H9 (cell line): ENCODE data around the gene RNF215. TPM values are rescaled to one million over a fixed set of nuclear protein-coding genes. Genes with fewer than 3 reads are reported as not detected.

Experiments used
- DNase-seq: peaks from one replicate; pipeline ENCODE4 v3.0.0-alpha.2; 2017
- H2AFZ ChIP-seq: one replicate; pipeline ENCODE4 v1.6.1; 2013; ENCODE audit warnings: mild to moderate bottlenecking, low read length, control low read depth, moderate library complexity
- H2AK5ac ChIP-seq: 2 replicates; pipeline ENCODE4 v1.6.1; 2013; ENCODE audit warnings: low read length, control low read depth, mixed read lengths; ENCODE audit not compliant: insufficient read length
- H2BK120ac ChIP-seq: one replicate; pipeline ENCODE4 v1.6.1; 2013; ENCODE audit warnings: low read depth, mild to moderate bottlenecking, low read length, control low read depth, inconsistent platforms; ENCODE audit not compliant: poor library complexity, severe bottlenecking
- H2BK12ac ChIP-seq: 2 replicates; pipeline ENCODE4 v1.6.1; 2013; ENCODE audit warnings: low read length, control low read depth, mixed read lengths, low read depth; ENCODE audit not compliant: insufficient read length
- H2BK15ac ChIP-seq: 2 replicates; pipeline ENCODE4 v1.6.1; 2013; ENCODE audit warnings: low read depth, low read length, control low read depth
- H2BK20ac ChIP-seq: one replicate; pipeline ENCODE4 v1.6.1; 2013; ENCODE audit warnings: low read depth, mild to moderate bottlenecking, low read length, control low read depth, inconsistent platforms; ENCODE audit not compliant: poor library complexity, severe bottlenecking
- H2BK5ac ChIP-seq: 2 replicates; pipeline ENCODE4 v1.6.1; 2013; ENCODE audit warnings: low read length, control low read depth, mixed read lengths; ENCODE audit not compliant: insufficient read length
- H3K14ac ChIP-seq: 2 replicates; pipeline ENCODE4 v1.6.1; 2013; ENCODE audit warnings: low read length, control low read depth; ENCODE audit not compliant: insufficient read depth
- H3K18ac ChIP-seq: 2 replicates; pipeline ENCODE4 v1.6.1; 2013; ENCODE audit warnings: low read depth, mild to moderate bottlenecking, mixed read lengths, low read length, control low read depth; ENCODE audit not compliant: insufficient read length
- H3K23ac ChIP-seq: 2 replicates; pipeline ENCODE4 v1.6.1; 2013; ENCODE audit warnings: low read length, control low read depth, mixed read lengths, low read depth; ENCODE audit not compliant: insufficient read length
- H3K23me2 ChIP-seq: 2 replicates; pipeline ENCODE4 v1.6.1; 2013; ENCODE audit warnings: low read depth, mild to moderate bottlenecking, mixed read lengths, low read length, control low read depth; ENCODE audit not compliant: insufficient read length, poor library complexity, severe bottlenecking
- H3K27ac ChIP-seq: 2 replicates; pipeline ENCODE4 v1.5.1; 2013; ENCODE audit warnings: low read length, control low read depth, mixed read lengths, low read depth; ENCODE audit not compliant: insufficient read length
- H3K27me3 ChIP-seq: 2 replicates; pipeline ENCODE4 v1.6.1; 2013; ENCODE audit warnings: low read length, control low read depth, inconsistent platforms; ENCODE audit not compliant: insufficient read depth
- H3K4ac ChIP-seq: 2 replicates; pipeline ENCODE4 v1.6.1; 2013; ENCODE audit warnings: low read depth, mild to moderate bottlenecking, control low read depth, inconsistent platforms, low read length, moderate library complexity
- H3K4me1 ChIP-seq: 2 replicates; pipeline ENCODE4 v1.6.1; 2013; ENCODE audit warnings: low read length, control low read depth, inconsistent platforms; ENCODE audit not compliant: insufficient read depth
- H3K4me2 ChIP-seq: 2 replicates; pipeline ENCODE4 v1.6.1; 2013; ENCODE audit warnings: low read length, control low read depth, mixed read lengths; ENCODE audit not compliant: insufficient read length, insufficient read depth
- H3K56ac ChIP-seq: 2 replicates; pipeline ENCODE4 v1.6.1; 2013; ENCODE audit warnings: low read depth, mild to moderate bottlenecking, mixed read lengths, low read length, control low read depth; ENCODE audit not compliant: insufficient read length
- H3K79me1 ChIP-seq: 2 replicates; pipeline ENCODE4 v1.6.1; 2013; ENCODE audit warnings: low read depth, mild to moderate bottlenecking, moderate library complexity, low read length, control low read depth, inconsistent platforms; ENCODE audit not compliant: insufficient read depth, poor library complexity, severe bottlenecking
- H3K79me2 ChIP-seq: 2 replicates; pipeline ENCODE4 v1.6.1; 2013; ENCODE audit warnings: low read length, control low read depth, inconsistent platforms; ENCODE audit not compliant: insufficient read depth
- H3K9ac ChIP-seq: 2 replicates; pipeline ENCODE4 v1.6.1; 2013; ENCODE audit warnings: low read length, control low read depth, mixed read lengths; ENCODE audit not compliant: insufficient read length; ENCODE audit errors: extremely low read depth
- H3K9me3 ChIP-seq: one replicate; pipeline ENCODE4 v1.6.1; 2013; ENCODE audit warnings: low read depth, low read length, inconsistent platforms; ENCODE audit not compliant: control insufficient read depth
- H3T11ph ChIP-seq: one replicate; pipeline ENCODE4 v1.6.1; 2013; ENCODE audit warnings: mild to moderate bottlenecking, low read length, control low read depth, inconsistent platforms
- H4K20me1 ChIP-seq: one replicate; pipeline ENCODE4 v1.6.1; 2013; ENCODE audit not compliant: control insufficient read depth, insufficient read length, insufficient read depth
- H4K5ac ChIP-seq: 2 replicates; pipeline ENCODE4 v1.6.1; 2013; ENCODE audit warnings: low read depth, mild to moderate bottlenecking, mixed read lengths, low read length, control low read depth; ENCODE audit not compliant: insufficient read length
- H4K8ac ChIP-seq: replicated peaks from 2 replicates; pipeline ENCODE4 v1.6.1; 2013; ENCODE audit warnings: low read length, control low read depth, mixed read lengths, low read depth; ENCODE audit not compliant: insufficient read length
- H4K91ac ChIP-seq: 2 replicates; pipeline ENCODE4 v1.6.1; 2013; ENCODE audit warnings: low read depth, mild to moderate bottlenecking, moderate library complexity, mixed read lengths, low read length, control low read depth; ENCODE audit not compliant: insufficient read length
- H3K27ac Mint-ChIP-seq, 3 experiments: 2 replicates in 2 of 3; 3 replicates in 1 of 3; pipeline ENCODE4 v1.8.0; 2020 to 2021; ENCODE audit warnings: mixed read lengths in 3 of 3, mild to moderate bottlenecking in 1 of 3, moderate library complexity in 1 of 3
- H3K27me3 Mint-ChIP-seq: 2 replicates; pipeline ENCODE4 v1.8.0; 2021; ENCODE audit warnings: low read depth, mild to moderate bottlenecking, moderate library complexity, mixed read lengths
- H3K36me3 Mint-ChIP-seq, 3 experiments: 2 replicates in 2 of 3; 3 replicates in 1 of 3; pipeline ENCODE4 v1.8.0; 2020 to 2021; ENCODE audit warnings: low read depth in 3 of 3, mixed read lengths in 3 of 3; ENCODE audit not compliant: insufficient read depth in 1 of 3
- H3K4me1 Mint-ChIP-seq, 2 experiments: 2 replicates each; pipeline ENCODE4 v1.8.0; 2020; ENCODE audit warnings: mixed read lengths in 2 of 2
- H3K4me3 Mint-ChIP-seq, 2 experiments: 2 replicates in 1 of 2; 3 replicates in 1 of 2; pipeline ENCODE4 v1.8.0; 2020 to 2021; ENCODE audit warnings: mild to moderate bottlenecking in 2 of 2, mixed read lengths in 2 of 2, moderate library complexity in 1 of 2
- H3K9me3 Mint-ChIP-seq, 2 experiments: 2 replicates in 1 of 2; 3 replicates in 1 of 2; pipeline ENCODE4 v1.8.0; 2020; ENCODE audit warnings: mild to moderate bottlenecking in 2 of 2, mixed read lengths in 2 of 2, moderate library complexity in 1 of 2
- WGBS: extraction: QIAGEN DNeasy Blood & Tissue Kit; methylation state at CpG from one replicate; pipeline ENCODE4 v1.1.7; 2013; ENCODE audit warnings: missing lambda C conversion rate, low lambda C conversion rate, mixed read lengths; ENCODE audit not compliant: insufficient read length; ENCODE audit errors: extremely low coverage; 5-methylcytosine and 5-hydroxymethylcytosine counted together
- total RNA-seq: library from RNA; stranded (reverse); gene quantifications from 2 replicates; pipeline ENCODE4 v1.2.1, GENCODE V29; 2021
- TF ChIP-seq, protein P1 (sequence below): fragments of 200-600 bp; sonication (generic); conservative IDR thresholded peaks from 3 replicates; pipeline ENCODE4 v1.8.0; 2021; ENCODE audit warnings: antibody characterized with exemption, mild to moderate bottlenecking

RNF215 gene
- total RNA-seq, 1 experiment from 2014 or later: 24.5 TPM

DNA sequence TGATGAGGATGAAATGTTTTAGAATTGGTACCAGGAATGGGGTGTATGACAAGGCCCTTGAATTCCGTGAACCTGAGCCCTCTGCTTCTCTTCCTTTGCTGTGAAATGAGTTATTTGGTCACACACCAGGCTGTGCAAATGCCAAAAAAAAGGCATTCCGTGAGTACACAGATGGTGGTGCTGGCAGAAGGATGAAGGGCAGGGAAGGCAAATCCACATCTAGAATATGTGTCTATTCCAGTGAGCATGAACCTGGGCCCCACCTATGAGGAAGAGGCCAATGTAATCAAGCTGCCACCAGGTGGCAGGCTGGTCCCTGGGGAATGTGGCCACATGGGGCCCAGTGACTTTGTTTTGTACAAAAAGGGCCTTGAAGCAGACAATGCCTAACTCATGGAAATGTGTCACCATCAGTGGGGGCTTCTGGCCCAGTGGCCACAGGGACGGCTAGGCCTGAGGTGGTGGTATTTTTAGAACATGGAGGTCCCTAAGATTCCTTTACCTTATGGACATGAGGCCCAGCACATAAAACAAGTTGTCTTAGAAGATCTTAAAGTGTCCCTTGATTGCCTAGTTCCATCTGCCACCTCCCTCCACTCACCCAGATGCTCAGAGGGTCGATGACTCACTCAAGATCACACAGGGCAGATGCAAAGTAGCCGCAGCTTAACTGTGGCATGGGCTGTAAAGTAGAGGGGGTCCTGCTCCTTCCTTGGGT lies 3.9 kb upstream of the RNF215 start:
- no CpG with 5 or more reads among the region's 5 CpGs for WGBS
- peak overlapping the region in 2 of 3 experiments; percentile 23 to 86; a peak in 2 of 7 replicates for H3K27ac Mint-ChIP-seq

More for the DNA sequence above, 3.9 kb upstream of the RNF215 start:
- Histone ChIP-seq H2BK120ac (no peak overlapping the region), H4K8ac (no peak overlapping the region), H2BK15ac (no peak overlapping the region), H3T11ph (no peak overlapping the region), H3K79me2 (no peaks in the 10 kb centered on the region), H4K91ac (no peak overlapping the region), H3K56ac (no peak overlapping the region), H2BK5ac (no peak overlapping the region), H3K79me1 (no peaks in the 10 kb centered on the region), H2BK12ac (no peak overlapping the region), H3K4me1 (no peaks in the 10 kb centered on the region; the same call in 1 of the 2 replicates), H4K5ac (no peak overlapping the region), H2BK20ac (no peak overlapping the region), H3K23ac (no peak overlapping the region), H4K20me1 (no peaks in the 10 kb centered on the region), H3K14ac (no peak overlapping the region), H2AK5ac (no peak overlapping the region), H3K23me2 (peaks cover 6% of the 10 kb centered on the region), H3K4me2 (no peak overlapping the region), H3K27me3 (no peaks in the 10 kb centered on the region), H3K18ac (no peak overlapping the region), H2AFZ (no peak overlapping the region), H3K27ac (no peak overlapping the region), H3K4ac (no peak overlapping the region), H3K9me3 (no peaks in the 10 kb centered on the region), H3K9ac (no peak overlapping the region)
- Mint-ChIP-seq H3K27me3 (peaks cover 15% of the 10 kb centered on the region), H3K9me3 (peaks cover 8 to 11% of the 10 kb centered on the region in 2 experiments), H3K4me1 (peaks cover 32 to 41% of the 10 kb centered on the region in 2 experiments), H3K36me3 (peaks cover 0 to 8% (median 5%) of the 10 kb centered on the region in 3 experiments; a peak in 3 of 7 replicates), H3K4me3 (no peak overlapping the region)
- TF ChIP-seq, protein P1, sequence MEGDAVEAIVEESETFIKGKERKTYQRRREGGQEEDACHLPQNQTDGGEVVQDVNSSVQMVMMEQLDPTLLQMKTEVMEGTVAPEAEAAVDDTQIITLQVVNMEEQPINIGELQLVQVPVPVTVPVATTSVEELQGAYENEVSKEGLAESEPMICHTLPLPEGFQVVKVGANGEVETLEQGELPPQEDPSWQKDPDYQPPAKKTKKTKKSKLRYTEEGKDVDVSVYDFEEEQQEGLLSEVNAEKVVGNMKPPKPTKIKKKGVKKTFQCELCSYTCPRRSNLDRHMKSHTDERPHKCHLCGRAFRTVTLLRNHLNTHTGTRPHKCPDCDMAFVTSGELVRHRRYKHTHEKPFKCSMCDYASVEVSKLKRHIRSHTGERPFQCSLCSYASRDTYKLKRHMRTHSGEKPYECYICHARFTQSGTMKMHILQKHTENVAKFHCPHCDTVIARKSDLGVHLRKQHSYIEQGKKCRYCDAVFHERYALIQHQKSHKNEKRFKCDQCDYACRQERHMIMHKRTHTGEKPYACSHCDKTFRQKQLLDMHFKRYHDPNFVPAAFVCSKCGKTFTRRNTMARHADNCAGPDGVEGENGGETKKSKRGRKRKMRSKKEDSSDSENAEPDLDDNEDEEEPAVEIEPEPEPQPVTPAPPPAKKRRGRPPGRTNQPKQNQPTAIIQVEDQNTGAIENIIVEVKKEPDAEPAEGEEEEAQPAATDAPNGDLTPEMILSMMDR: peak; percentile 83
- peak; percentile 71 for DNase-seq
